HK-2 (cell line): ENCODE measurements around the gene PHLPP1.

Experiments used
- DNase-seq: peaks from one replicate; pipeline ENCODE4 v3.0.0-alpha.2; 2018; ENCODE audit not compliant: unreplicated experiment

The PHLPP1 gene

GRCh38 chr18:62741118-62741566 lies 25.8 kb downstream of the PHLPP1 start:
- DNase-seq: no peak

GRCh38 chr18:62741584-62741983 lies 26.2 kb downstream of the PHLPP1 start:
- DNase-seq: no peak

- DNase-seq: no peak
Observed at GRCh38 chr18:62744076-62744968, 29.0 kb downstream of the PHLPP1 start.

- DNase-seq: no peak
Observed at GRCh38 chr18:62745089-62745751, 29.9 kb downstream of the PHLPP1 start.

GRCh38 chr18:62749389-62749788 lies 34.0 kb downstream of the PHLPP1 start:
- no peak for DNase-seq

GRCh38 chr18:62751341-62751821 lies 36.0 kb downstream of the PHLPP1 start:
- DNase-seq: no peak

- DNase-seq: no peak
Observed at GRCh38 chr18:62751977-62752376, 36.6 kb downstream of the PHLPP1 start.

- no peak for DNase-seq
Observed at GRCh38 chr18:62754026-62754425, 38.7 kb downstream of the PHLPP1 start.

- DNase-seq: no peak
Observed at GRCh38 chr18:62755454-62755853, 40.1 kb downstream of the PHLPP1 start.

- no peak for DNase-seq
Observed at GRCh38 chr18:62755946-62756345, 40.6 kb downstream of the PHLPP1 start.

- no peak for DNase-seq
Observed at GRCh38 chr18:62757399-62758010, 42.2 kb downstream of the PHLPP1 start.

GRCh38 chr18:62758591-62758990 lies 43.2 kb downstream of the PHLPP1 start:
- DNase-seq: no peak

- no peak for DNase-seq
Observed at GRCh38 chr18:62759704-62760402, 44.5 kb downstream of the PHLPP1 start.

GRCh38 chr18:62760403-62760734 lies 45.0 kb downstream of the PHLPP1 start:
- no peak for DNase-seq

- no peak for DNase-seq
Observed at GRCh38 chr18:62763101-62763521, 47.8 kb downstream of the PHLPP1 start.

- no peak for DNase-seq
Observed at GRCh38 chr18:62766266-62766665, 50.9 kb downstream of the PHLPP1 start.

- DNase-seq: no peak
Observed at GRCh38 chr18:62767321-62767720, 52.0 kb downstream of the PHLPP1 start.

- DNase-seq: no peak
Observed at GRCh38 chr18:62767836-62768557, 52.7 kb downstream of the PHLPP1 start.

- DNase-seq: no peak
Observed at GRCh38 chr18:62768558-62768943, 53.2 kb downstream of the PHLPP1 start.

- no peak for DNase-seq
Observed at GRCh38 chr18:62769216-62769615, 53.9 kb downstream of the PHLPP1 start.
